Measurements from ENCODE around the gene FLYWCH2. TPM values are rescaled to one million over a fixed set of nuclear protein-coding genes. Genes with fewer than 3 reads are reported as not detected.

Gene FLYWCH2
- total and polyA plus RNA-seq, 9 of the 15 experiments (the other 6 are each of a cell fraction or from before 2014, with no cell fraction given): 0.70 to 55.5 (median 7.6) TPM

DNA sequence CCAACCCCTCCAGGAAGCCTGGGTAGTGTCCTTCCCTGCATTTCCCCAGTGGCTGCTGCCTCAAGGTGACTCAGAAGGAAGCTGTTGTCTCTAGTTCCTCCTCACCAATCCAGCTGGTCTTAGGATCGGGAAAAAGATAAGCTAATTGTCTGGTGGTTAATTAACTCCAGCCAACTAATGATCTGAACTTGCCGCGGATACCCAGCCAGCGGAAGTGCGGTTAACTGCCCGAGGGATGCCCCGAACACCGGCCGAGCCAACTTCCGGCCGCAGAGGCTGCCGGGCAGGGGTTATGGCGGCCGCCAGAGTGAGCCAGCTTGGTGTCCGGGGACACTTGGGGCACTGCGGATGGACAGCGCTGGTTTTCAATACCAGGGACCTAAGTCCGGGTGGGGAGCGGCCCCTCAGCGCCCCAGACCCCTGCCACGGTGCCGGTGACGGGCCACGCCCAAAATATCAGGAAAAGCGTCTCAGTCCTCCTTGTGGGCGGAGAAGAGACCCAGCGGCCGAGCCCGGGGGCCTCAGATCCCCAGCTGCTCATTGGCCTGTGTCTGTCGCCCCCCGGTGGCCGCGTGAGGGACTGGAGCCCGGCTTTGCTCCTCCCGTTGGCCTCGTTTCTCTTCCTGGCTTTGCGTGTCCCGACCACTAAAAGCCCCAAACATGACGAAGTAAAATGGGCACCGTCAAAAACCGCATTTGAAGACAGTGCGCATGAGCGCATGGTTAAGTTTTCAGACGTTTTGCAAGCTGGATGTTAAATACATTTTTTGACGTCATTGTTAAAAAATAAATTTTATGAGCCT lies 14.8 kb upstream of the FLYWCH2 start (continued):
- TF ChIP-seq ELF1 (tag; IDR thresholded peaks at IDR 0.05) (peak; percentile 91), RHOXF2B (CRISPR knock-in tag; conservative IDR thresholded peaks at IDR 0.05) (no peak), RBM25 (IDR thresholded peaks at IDR 0.05; ENCODE audit: low read depth, low read length, severe bottlenecking) (no peak), L3MBTL2 (IDR thresholded peaks at IDR 0.05) (peak; percentile 84), ZNF584 (CRISPR knock-in tag; IDR thresholded peaks at IDR 0.05; ENCODE audit: low read depth) (peak; percentile 94; the same call in 1 of the 2 replicates), EHMT2 (IDR thresholded peaks at IDR 0.05) (peak; percentile 92), SMAD4 (CRISPR knock-in tag; conservative IDR thresholded peaks at IDR 0.05) (peak; percentile 90), ZNF696 (CRISPR knock-in tag; conservative IDR thresholded peaks at IDR 0.05) (no peak), BRD4 (IDR thresholded peaks at IDR 0.05) (peak; percentile 56; the same call in 1 of the 2 replicates), STAT5B (CRISPR knock-in tag; IDR thresholded peaks at IDR 0.05) (no peak), ZNF41 (CRISPR knock-in tag; conservative IDR thresholded peaks at IDR 0.05) (peak; percentile 79), MECOM (CRISPR knock-in tag; IDR thresholded peaks at IDR 0.05) (peak; percentile 79), TAF7 (tag; IDR thresholded peaks at IDR 0.05) (peak; percentile 91), MIER1 (IDR thresholded peaks at IDR 0.05; ENCODE audit: low read depth) (peak; percentile 19; the same call in 1 of the 2 replicates), RFX7 (CRISPR knock-in tag; IDR thresholded peaks at IDR 0.05) (no peak), FOXA1 (IDR thresholded peaks at IDR 0.05; ENCODE audit: borderline replicate concordance) (no peak), SAP30 (IDR thresholded peaks at IDR 0.05; ENCODE audit: borderline replicate concordance, insufficient read depth, low read depth, low read length, poor library complexity, severe bottlenecking) (peak; percentile 58), E2F3 (CRISPR knock-in tag; IDR thresholded peaks at IDR 0.05) (peak; percentile 93), BRD9 (IDR thresholded peaks at IDR 0.05; ENCODE audit: low read depth, partially characterized antibody) (peak; percentile 42), GABPB1 (CRISPR knock-in tag; IDR thresholded peaks at IDR 0.05) (peak; percentile 96), ERF (CRISPR knock-in tag; IDR thresholded peaks at IDR 0.05) (peak; percentile 92), TAF9B (IDR thresholded peaks at IDR 0.05; ENCODE audit: partially characterized antibody) (peak; percentile 94)
- TF ChIP-seq, protein P1, sequence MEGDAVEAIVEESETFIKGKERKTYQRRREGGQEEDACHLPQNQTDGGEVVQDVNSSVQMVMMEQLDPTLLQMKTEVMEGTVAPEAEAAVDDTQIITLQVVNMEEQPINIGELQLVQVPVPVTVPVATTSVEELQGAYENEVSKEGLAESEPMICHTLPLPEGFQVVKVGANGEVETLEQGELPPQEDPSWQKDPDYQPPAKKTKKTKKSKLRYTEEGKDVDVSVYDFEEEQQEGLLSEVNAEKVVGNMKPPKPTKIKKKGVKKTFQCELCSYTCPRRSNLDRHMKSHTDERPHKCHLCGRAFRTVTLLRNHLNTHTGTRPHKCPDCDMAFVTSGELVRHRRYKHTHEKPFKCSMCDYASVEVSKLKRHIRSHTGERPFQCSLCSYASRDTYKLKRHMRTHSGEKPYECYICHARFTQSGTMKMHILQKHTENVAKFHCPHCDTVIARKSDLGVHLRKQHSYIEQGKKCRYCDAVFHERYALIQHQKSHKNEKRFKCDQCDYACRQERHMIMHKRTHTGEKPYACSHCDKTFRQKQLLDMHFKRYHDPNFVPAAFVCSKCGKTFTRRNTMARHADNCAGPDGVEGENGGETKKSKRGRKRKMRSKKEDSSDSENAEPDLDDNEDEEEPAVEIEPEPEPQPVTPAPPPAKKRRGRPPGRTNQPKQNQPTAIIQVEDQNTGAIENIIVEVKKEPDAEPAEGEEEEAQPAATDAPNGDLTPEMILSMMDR (IDR thresholded peaks at IDR 0.05 in 2 of 3, conservative IDR thresholded peaks at IDR 0.05 in 1 of 3; ENCODE audit: insufficient read depth in 2 of 3, low read depth in 1 of 3, low read length in 3 of 3): peak; percentile 96 to 98 (median 96)
- TF ChIP-seq, protein P2, sequence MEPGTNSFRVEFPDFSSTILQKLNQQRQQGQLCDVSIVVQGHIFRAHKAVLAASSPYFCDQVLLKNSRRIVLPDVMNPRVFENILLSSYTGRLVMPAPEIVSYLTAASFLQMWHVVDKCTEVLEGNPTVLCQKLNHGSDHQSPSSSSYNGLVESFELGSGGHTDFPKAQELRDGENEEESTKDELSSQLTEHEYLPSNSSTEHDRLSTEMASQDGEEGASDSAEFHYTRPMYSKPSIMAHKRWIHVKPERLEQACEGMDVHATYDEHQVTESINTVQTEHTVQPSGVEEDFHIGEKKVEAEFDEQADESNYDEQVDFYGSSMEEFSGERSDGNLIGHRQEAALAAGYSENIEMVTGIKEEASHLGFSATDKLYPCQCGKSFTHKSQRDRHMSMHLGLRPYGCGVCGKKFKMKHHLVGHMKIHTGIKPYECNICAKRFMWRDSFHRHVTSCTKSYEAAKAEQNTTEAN (CRISPR knock-in tag; IDR thresholded peaks at IDR 0.05): no peak
- TF ChIP-seq, protein P3, sequence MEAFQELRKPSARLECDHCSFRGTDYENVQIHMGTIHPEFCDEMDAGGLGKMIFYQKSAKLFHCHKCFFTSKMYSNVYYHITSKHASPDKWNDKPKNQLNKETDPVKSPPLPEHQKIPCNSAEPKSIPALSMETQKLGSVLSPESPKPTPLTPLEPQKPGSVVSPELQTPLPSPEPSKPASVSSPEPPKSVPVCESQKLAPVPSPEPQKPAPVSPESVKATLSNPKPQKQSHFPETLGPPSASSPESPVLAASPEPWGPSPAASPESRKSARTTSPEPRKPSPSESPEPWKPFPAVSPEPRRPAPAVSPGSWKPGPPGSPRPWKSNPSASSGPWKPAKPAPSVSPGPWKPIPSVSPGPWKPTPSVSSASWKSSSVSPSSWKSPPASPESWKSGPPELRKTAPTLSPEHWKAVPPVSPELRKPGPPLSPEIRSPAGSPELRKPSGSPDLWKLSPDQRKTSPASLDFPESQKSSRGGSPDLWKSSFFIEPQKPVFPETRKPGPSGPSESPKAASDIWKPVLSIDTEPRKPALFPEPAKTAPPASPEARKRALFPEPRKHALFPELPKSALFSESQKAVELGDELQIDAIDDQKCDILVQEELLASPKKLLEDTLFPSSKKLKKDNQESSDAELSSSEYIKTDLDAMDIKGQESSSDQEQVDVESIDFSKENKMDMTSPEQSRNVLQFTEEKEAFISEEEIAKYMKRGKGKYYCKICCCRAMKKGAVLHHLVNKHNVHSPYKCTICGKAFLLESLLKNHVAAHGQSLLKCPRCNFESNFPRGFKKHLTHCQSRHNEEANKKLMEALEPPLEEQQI (IDR thresholded peaks at IDR 0.05): no peak; the same call in 1 of the 2 replicates
